ENCODE results near the gene ENO2. TPM values are rescaled to one million over a fixed set of nuclear protein-coding genes. Genes with fewer than 3 reads are reported as not detected.

ENO2 gene
- total RNA-seq, 6 donors from 2014 or later: 33.4 to 44.0 (median 40.7) TPM

GRCh38 chr12:6956021-6956727, 41.8 kb downstream of the ENO2 start:
- H3K27me3 ChIP-seq: no peaks in the 10 kb centered on the region
- no peaks in the 10 kb centered on the region for H3K9me3 ChIP-seq
- peak overlapping the region in 2 of 4 donors; percentile 91 to 97 for H3K27ac ChIP-seq
- H3K36me3 ChIP-seq: peaks cover 0 to 24% (median 16%) of the 10 kb centered on the region in 4 donors
- no peak overlapping the region for H3K4me3 ChIP-seq
- DNase-seq (no peak), ATAC-seq (ENCODE audit: low FRiP score in 2 of 2) (no peak)
- no peak for TF ChIP-seq POLR2A (IDR thresholded peaks at IDR 0.05)
- TF ChIP-seq CTCF (IDR thresholded peaks at IDR 0.05): no peak
- no peak for TF ChIP-seq EP300 (IDR thresholded peaks at IDR 0.05)
- TF ChIP-seq POLR2AphosphoS5 (IDR thresholded peaks at IDR 0.05): no peak
- H3K4me1 ChIP-seq: peaks cover 54 to 79% (median 69%) of the 10 kb centered on the region in 4 donors
- WGBS, 2 donors: 79 to 83% methylated on average over 18 to 25 of the region's 28 CpGs

GRCh38 chr12:6957151-6957701, 42.8 kb downstream of the ENO2 start:
- WGBS, 2 donors: 81 to 94% methylated on average over 9 to 20 of the region's 20 CpGs
- peaks cover 0 to 24% (median 16%) of the 10 kb centered on the region in 4 donors for H3K36me3 ChIP-seq
- TF ChIP-seq CTCF (IDR thresholded peaks at IDR 0.05) (no peak), POLR2A (IDR thresholded peaks at IDR 0.05) (no peak), POLR2AphosphoS5 (IDR thresholded peaks at IDR 0.05) (no peak), EP300 (IDR thresholded peaks at IDR 0.05) (no peak)
- ATAC-seq (ENCODE audit: low FRiP score in 2 of 2): no peak
- peaks cover 65 to 89% (median 79%) of the 10 kb centered on the region in 4 donors for H3K4me1 ChIP-seq
- DNase-seq: no peak
- peak overlapping the region in 3 of 4 donors; percentile 88 to 91 (median 89) for H3K27ac ChIP-seq
- H3K27me3 ChIP-seq: no peaks in the 10 kb centered on the region
- H3K9me3 ChIP-seq: no peaks in the 10 kb centered on the region
- no peak overlapping the region for H3K4me3 ChIP-seq

GRCh38 chr12:6957741-6958608, 43.6 kb downstream of the ENO2 start:
- ATAC-seq (ENCODE audit: low FRiP score in 2 of 2) (no peak), DNase-seq (no peak)
- Histone ChIP-seq H3K27ac (peak overlapping the region; percentile 71 to 91 (median 88)), H3K27me3 (no peaks in the 10 kb centered on the region), H3K9me3 (no peaks in the 10 kb centered on the region), H3K36me3 (peaks cover 0 to 24% (median 16%) of the 10 kb centered on the region in 4 donors), H3K4me3 (peak overlapping the region in 1 of 4 donors; percentile 29), H3K4me1 (peaks cover 67 to 96% (median 85%) of the 10 kb centered on the region in 4 donors)
- TF ChIP-seq POLR2AphosphoS5 (IDR thresholded peaks at IDR 0.05) (no peak), POLR2A (IDR thresholded peaks at IDR 0.05) (no peak), CTCF (IDR thresholded peaks at IDR 0.05) (no peak), EP300 (IDR thresholded peaks at IDR 0.05) (no peak)
- 75 to 83% methylated on average over 25 to 28 of the region's 28 CpGs for WGBS, 2 donors

GRCh38 chr12:6958609-6959057, 44.3 kb downstream of the ENO2 start:
- H3K4me3 ChIP-seq: peak overlapping the region in 2 of 4 donors; percentile 13 to 29
- ATAC-seq (ENCODE audit: low FRiP score in 2 of 2) (no peak), DNase-seq (no peak)
- no peak for TF ChIP-seq POLR2AphosphoS5 (IDR thresholded peaks at IDR 0.05)
- no peak for TF ChIP-seq CTCF (IDR thresholded peaks at IDR 0.05)
- TF ChIP-seq POLR2A (IDR thresholded peaks at IDR 0.05): no peak
- no peak for TF ChIP-seq EP300 (IDR thresholded peaks at IDR 0.05)
- H3K27me3 ChIP-seq: no peaks in the 10 kb centered on the region
- H3K9me3 ChIP-seq: no peaks in the 10 kb centered on the region
- H3K4me1 ChIP-seq: peaks cover 67 to 92% (median 85%) of the 10 kb centered on the region in 4 donors
- peaks cover 0 to 24% (median 16%) of the 10 kb centered on the region in 4 donors for H3K36me3 ChIP-seq
- WGBS, 2 donors: 64 to 66% methylated on average over 7 to 10 of the region's 10 CpGs
- peak overlapping the region; percentile 71 to 91 (median 88) for H3K27ac ChIP-seq

All from upper lobe of left lung (tissue), 6 donors.